ENCODE results near the gene PRMT6.
"Not testable (repeated sequence)": the region's sequence is repeated elsewhere in the genome, so short reads cannot be mapped to it uniquely, and the experiment has no call there.

Gene PRMT6

GRCh38 chr1:107091418-107091817 lies 34.9 kb downstream of the PRMT6 start:
- in situ Hi-C loops (cut with MboI; ENCODE audit: low sequenced_read_pairs): no loop called here

DNA sequence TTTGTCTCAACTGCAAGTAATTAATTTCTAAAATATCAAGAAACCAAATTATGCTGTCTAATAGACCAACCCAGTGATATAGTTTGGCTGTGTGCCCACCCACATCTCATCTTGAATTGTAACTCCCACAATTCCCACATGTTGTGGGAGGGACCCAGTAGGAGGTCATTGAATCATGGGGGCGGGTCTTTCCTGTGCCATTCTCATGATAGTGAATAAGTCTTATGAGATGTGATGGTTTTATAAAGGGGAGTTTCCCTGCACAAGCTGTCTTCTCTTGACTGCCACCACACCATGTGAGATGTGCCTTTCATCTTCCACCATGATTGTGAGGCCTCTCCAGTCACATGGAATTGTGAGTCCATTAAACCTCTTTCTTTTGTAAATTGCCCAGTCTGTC lies 36.9 kb downstream of the PRMT6 start:
- in situ Hi-C loops (cut with MboI; ENCODE audit: low sequenced_read_pairs): not testable (repeated sequence)

- in situ Hi-C loops (cut with MboI; ENCODE audit: low sequenced_read_pairs): no loop called here
These were observed 39.2 kb downstream of the PRMT6 start for GRCh38 chr1:107095647-107096046.

DNA sequence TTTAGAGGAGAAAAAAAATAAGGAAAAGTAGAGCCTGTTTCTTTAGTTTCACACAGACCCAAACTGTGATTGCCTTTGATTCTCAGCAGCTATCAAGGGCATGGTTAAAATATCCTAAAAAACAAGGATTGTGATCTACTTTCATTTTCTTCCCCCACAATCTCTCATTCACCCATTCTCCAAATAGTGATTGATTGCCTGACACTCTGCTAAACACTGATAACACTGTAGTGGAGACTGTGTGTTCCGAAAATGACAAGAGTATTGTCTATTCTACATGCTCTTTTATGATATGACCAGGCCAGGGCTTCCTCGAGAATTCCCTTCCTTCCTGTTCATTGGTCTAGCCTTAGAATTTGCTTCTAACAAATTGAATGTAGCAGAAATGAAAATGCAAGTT lies 40.2 kb downstream of the PRMT6 start:
- in situ Hi-C loops (cut with MboI; ENCODE audit: low sequenced_read_pairs): no loop called here

DNA sequence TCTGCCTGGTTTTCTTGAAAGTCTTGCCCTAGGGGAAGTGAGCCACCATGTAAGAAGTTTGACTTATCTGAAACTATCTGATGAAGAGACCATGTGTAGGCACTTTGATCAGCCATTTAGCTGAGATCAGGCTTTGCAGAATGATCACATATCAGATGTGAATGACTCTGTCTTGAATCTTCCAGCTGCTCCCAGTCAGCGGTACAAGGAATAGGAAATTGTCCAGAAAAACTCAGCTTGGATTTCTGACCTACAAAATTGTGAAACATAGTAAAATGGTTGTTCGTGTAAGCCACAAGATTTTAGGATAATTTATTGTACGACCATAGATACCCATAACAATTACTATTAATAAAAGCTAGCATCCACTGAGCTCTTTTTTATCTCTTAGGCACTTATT lies 42.5 kb downstream of the PRMT6 start:
- in situ Hi-C loops (cut with MboI; ENCODE audit: low sequenced_read_pairs): no loop called here

DNA sequence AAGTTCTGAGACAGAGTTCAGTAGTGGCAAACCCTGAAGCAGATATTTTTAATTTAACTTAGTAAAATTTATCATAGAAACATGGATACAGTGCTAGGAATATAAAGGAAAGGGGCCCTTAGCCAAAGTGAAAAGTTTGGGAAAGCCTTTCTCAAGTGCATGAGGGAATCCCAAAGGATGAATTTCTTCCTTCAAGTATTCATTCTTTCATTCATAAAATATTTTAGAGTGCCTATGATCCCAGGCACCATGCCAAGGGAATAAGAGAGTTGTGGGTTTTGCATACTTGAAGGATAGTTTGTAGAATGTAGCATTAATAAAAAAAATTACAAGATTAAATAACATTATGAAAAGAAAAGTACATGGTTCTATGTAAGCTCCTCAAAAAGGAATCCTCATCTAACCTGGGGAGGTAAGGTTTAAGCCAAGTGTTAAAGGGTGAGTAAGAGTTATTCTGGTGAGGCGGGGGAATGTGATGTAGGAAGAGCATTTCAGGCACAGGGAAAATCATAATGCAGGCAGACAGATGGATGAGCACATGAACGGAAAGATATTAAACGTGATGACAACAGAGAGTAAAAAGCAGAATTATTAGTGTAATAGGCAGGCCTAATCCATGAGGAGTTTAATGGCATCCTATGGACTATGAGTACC lies 44.0 kb downstream of the PRMT6 start:
- in situ Hi-C loops (cut with MboI; ENCODE audit: low sequenced_read_pairs): no loop called here

GRCh38 chr1:107105914-107106313 lies 49.4 kb downstream of the PRMT6 start:
- in situ Hi-C loops (cut with MboI; ENCODE audit: low sequenced_read_pairs): no loop called here
